ENCODE data around the gene MICALL2.
"Not testable (repeated sequence)": the region's sequence is repeated elsewhere in the genome, so short reads cannot be mapped to it uniquely, and the experiment has no call there.

MICALL2 gene

GRCh38 chr7:1447112-1447511 lies 12.2 kb downstream of the MICALL2 start:
- DNase-seq = no peak

GRCh38 chr7:1446620-1447032 lies 12.6 kb downstream of the MICALL2 start:
- no peak for DNase-seq

GRCh38 chr7:1446026-1446425 lies 13.2 kb downstream of the MICALL2 start:
- DNase-seq = not testable (repeated sequence)

DNA sequence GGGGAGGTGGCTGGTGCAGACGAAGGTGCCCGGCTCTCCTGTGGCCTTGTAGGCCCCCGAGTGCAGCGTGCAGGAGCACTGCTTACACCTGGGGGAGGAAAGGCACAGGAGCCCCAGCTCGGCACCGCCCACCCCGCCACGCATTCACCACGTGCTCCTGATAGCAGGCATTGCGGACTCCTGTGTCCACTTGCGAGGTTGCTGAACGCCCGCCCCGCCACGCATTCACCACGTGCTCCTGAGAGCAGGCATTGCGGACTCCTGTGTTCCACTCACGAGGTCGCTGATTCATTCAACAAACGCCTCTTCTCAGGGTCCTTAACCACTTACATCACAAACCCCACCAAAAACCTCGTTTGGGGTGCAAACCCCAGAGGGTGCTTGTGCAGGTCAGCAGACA lies 13.9 kb downstream of the MICALL2 start:
- DNase-seq = no peak

- no peak for DNase-seq
Observed at GRCh38 chr7:1444925-1445322, 14.3 kb downstream of the MICALL2 start.

GRCh38 chr7:1444214-1444924 lies 14.9 kb downstream of the MICALL2 start:
- DNase-seq = no peak

DNA sequence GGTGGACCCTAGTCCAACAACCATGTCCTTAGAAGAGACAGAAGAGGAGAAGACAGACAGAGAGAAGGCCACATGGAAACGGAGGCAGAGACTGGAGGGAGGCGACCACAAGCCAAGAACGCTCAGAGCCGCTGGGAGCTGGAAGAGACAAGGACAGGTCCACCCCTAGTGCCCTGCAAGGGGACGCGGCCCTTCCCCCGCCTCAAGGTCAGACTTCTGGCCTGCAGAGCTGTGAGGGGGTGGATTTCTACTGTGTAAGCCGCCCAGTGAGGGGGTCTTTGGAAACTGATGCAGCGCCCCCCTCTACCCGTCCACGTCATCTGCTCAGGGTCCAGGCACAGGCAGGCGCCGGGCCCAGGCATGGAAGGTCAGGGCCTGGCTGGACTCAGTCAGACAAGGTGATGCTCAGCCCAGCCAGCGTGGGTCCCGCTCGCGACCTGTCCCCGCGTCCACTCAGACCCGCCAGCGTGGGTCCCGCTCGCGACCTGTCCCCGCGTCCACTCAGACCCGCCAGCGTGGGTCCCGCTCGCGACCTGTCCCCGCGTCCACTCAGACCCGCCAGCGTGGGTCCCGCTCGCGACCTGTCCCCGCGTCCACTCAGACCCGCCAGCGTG lies 15.6 kb downstream of the MICALL2 start:
- DNase-seq = not testable (repeated sequence)

- no peak for DNase-seq
Observed at GRCh38 chr7:1442355-1443124, 16.7 kb downstream of the MICALL2 start.

GRCh38 chr7:1441615-1442354 lies 17.5 kb downstream of the MICALL2 start:
- no peak for DNase-seq

GRCh38 chr7:1440620-1441019 lies 18.6 kb downstream of the MICALL2 start:
- no peak for DNase-seq

DNA sequence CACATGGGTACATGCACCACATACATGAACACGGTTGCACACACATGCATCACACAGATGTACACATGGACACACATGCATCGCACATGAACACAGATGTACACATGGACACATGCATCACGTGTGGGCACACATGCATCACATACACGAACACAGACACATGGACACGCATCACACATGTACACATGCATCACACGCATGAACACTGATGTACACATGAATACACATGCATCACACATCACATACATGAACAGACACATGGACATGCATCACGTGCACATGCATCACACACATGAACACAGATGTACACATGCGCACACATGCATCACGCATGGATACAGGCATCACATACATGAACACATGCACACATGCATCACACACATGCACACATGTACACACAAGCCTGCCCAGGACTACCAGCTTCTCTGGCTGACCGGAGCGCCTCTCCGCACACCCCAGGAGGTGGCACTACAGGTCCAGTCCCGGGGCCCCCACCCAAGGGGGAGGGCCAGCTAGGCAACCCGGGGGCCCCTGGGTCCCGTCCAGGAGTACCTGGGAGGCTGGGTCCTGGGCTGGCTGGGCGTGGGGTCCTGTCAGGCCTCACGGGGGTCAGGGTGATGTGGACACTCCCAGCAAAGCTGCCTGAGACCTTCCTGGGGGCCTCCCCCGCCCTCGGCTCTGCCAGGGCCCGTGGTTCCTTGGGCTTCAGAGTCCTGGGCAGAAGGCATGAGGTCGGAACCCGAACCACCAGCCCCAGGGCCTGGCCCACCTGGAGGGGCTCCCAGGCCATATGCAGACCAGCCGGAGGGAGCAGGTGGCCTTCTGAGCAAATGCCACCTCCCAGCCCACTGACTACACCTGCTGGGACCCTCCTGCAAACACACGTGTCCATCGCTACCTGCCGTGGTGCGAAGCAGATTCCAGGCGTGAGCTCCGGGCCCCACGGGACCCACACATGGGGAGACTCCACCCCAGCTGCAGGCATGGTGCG lies 19.6 kb downstream of the MICALL2 start:
- DNase-seq = no peak

GRCh38 chr7:1438821-1439220 lies 20.4 kb downstream of the MICALL2 start:
- no peak for DNase-seq

GRCh38 chr7:1438208-1438607 lies 21.1 kb downstream of the MICALL2 start:
- no peak for DNase-seq

DNA sequence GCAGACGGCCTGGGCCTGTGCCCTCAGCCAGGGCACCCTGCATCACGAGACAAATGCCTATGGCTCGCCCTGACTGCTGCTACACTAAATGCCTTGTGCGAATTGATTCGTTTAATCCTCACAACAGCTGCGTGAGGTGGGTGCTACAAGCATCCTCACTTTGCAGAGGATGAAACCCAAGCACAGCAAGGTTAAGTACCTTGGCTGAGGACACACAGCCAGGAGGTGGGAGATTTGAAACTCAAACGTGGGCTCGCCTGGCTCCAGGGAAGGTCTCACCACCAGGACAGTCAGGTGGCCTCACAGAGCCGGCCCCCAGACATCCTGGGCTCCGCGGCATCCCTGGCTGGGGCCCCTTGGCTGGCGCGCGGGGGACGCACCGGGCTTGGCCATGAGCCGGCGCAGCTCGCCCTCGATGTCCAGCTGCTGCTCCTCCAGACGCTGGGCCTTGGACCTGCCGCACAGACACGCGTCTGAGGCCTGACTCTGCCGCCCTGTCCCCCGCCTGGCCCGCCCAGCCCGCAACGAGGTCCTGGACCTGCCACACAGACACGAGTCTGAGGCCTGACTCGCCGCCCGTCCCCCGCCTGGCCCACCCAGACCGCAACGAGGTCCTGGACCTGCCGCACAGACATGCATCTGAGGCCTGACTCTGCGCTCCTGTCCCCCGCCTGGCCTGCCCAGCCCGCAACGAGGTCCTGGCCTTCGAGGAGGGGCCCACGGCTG lies 22.0 kb downstream of the MICALL2 start:
- no peak for DNase-seq

DNA sequence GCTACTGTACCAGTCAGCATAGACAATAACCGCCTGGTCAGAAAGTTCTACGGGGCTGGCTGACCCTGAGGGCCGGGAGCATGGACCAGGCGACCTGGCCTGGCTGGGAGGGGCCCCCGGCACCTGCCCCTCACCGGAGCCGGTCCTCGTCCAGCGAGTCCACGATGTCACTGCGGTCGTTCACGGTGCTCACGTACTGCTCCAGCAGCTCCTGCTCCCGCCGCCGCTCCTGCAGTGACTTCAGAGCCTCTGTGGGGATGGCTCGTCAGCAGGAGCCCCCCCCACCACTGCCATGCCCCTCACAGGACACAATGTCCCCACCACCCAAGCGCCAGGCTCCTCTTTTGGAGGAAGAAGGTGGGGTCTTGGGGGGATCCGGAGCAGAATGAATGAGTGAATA lies 22.7 kb downstream of the MICALL2 start:
- DNase-seq = no peak

DNA sequence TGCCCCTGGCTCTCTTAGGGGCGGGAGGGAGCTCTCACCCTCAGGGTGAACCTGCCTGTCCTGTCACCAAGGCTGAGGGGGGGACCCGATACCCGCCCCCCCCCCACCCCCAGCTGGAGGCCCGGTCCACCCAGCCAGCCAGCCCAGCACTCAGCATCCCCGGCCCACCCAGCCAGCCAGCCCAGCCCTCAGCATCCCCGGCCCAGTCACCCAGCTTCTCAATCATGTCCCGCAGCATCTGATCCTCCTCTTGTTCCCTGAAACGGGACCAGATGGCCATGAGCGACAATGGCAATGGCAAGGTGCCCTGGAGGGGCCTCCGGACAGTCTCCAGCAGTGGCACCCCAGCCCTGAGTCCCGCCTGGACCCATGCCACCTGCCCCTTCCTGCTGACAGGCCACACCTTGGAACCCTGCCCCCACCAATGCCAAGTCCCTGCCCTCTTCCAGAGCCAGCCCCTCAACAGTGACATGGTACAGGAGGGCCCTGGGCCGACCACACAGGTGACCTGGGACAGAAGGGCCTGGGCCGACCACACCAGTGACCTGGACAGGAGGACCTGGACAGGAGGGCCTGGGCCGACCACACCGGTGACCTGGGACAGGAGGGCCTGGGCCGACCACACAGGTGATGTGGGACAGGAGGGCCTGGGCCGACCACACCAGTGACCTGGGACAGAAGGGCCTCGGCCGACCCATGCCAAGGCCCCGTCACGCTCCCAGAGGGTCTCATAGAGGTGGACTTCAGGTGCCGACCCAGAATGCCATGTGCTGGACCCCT lies 24.2 kb downstream of the MICALL2 start:
- no peak for DNase-seq

GRCh38 chr7:1434165-1434718 lies 25.0 kb downstream of the MICALL2 start:
- DNase-seq = no peak

GRCh38 chr7:1433128-1433920 lies 25.9 kb downstream of the MICALL2 start:
- no peak for DNase-seq

DNA sequence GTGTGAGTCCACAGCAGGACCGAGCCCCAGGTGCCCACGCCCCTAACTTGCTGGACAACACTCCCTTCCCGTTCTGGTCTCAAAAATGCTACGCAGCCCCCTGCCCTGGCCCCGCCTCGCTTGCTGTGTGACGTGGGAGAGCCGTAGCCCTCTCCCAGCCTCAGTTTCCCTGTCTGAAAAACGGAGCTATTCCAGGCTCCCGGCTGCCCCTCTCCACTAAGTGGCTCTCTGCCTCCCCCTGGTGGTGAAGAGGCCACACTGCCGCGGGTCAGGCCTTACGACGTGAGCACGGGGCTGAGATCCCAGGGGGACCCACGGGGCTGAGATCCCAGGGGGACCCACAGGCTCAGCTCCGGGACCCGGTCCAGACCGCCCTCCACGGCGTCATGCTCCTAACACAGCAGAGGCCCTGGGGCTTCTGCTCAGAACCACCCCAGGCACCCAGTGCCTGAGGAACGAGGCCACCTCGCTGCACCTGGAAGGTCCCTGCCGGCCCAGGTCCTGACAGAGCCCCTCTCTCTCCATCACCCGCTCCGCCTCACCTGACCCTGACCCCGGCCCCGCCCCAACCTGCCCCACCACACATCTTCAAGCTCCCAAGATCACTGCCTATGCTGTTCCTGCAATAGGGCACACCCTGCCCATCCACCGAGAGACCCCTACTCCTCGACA lies 26.7 kb downstream of the MICALL2 start:
- peak; percentile 67 for DNase-seq
